ENCODE results near the gene OIT3.

GRCh38 chr10:72954596-72955554 is 61.3 kb downstream of the OIT3 start, which contains the start of gene PLA2G12B:
- TF ChIP-seq POLR2AphosphoS5 (IDR thresholded peaks at IDR 0.05) (no peak), POLR2A (IDR thresholded peaks at IDR 0.05) (no peak)
- TF ChIP-seq, protein P1, sequence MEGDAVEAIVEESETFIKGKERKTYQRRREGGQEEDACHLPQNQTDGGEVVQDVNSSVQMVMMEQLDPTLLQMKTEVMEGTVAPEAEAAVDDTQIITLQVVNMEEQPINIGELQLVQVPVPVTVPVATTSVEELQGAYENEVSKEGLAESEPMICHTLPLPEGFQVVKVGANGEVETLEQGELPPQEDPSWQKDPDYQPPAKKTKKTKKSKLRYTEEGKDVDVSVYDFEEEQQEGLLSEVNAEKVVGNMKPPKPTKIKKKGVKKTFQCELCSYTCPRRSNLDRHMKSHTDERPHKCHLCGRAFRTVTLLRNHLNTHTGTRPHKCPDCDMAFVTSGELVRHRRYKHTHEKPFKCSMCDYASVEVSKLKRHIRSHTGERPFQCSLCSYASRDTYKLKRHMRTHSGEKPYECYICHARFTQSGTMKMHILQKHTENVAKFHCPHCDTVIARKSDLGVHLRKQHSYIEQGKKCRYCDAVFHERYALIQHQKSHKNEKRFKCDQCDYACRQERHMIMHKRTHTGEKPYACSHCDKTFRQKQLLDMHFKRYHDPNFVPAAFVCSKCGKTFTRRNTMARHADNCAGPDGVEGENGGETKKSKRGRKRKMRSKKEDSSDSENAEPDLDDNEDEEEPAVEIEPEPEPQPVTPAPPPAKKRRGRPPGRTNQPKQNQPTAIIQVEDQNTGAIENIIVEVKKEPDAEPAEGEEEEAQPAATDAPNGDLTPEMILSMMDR (IDR thresholded peaks at IDR 0.05): no peak

Measured in prostate gland (tissue), 2 donors.